HG03457 (cell line): ENCODE data around the gene EGLN1.
"Not testable (repeated sequence)": the region's sequence is repeated elsewhere in the genome, so short reads cannot be mapped to it uniquely, and the experiment has no call there.

ENCODE experiments used
- ATAC-seq: cut with Tn5 transposase; IDR thresholded peaks from one replicate; pipeline ENCODE4 v1.9.1; 2021; ENCODE audit warnings: moderate number of reproducible peaks; ENCODE audit not compliant: unreplicated experiment

EGLN1 gene

GRCh38 chr1:231369282-231369681, 52.8 kb downstream of the EGLN1 start:
- no peak for ATAC-seq

GRCh38 chr1:231364192-231364591, 57.9 kb downstream of the EGLN1 start:
- no peak for ATAC-seq

GRCh38 chr1:231363624-231364023, 58.5 kb downstream of the EGLN1 start:
- ATAC-seq = no peak

DNA sequence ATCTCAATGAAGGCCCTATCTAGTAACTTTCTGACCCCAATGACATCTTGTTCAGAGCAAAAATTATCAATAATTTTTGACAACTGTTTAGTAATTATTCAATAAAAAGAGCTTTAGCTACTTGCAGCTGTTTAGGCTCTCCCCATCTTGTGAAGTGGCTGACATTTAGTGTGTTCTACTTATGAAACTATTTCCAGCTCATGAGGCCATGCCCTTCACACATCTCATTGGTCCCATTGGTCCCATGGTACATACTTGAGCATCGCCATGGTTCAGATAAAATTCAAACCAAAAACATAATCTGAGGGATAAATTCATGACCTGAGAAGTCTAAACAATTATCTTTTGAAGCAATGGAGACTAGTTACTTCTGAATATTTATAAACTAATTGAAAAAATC, 59.8 kb downstream of the EGLN1 start:
- ATAC-seq = no peak

- ATAC-seq = no peak
Observed at GRCh38 chr1:231359113-231359512, 63.0 kb downstream of the EGLN1 start.

GRCh38 chr1:231357831-231358354, 64.2 kb downstream of the EGLN1 start:
- peak; percentile 70 for ATAC-seq

DNA sequence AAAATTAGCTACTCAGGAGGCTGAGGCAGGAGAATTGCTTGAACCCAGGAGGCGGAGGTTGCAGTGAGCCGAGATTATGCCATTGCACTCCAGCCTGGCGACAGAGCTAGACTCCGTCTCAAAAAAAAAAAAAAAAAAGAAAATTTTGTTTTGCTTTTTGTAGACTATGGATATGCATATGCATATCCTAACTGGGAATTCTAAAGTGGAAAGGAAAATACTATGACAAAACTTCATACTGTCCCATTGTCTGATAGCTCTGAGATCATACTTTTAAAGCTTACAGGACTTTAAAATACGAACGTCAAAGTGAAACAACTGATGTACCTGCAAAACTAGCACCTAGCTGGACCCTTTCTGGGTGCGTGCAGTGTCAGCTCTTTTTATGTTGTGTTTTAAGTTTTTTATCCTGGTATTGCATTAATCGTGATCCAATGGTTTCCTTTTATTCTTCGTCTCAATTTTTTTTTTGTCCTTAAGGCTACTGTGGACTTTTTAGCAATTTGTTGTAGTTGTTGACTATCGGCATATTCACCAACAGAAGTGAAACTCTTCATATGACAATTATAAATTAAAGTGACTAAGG, 64.8 kb downstream of the EGLN1 start:
- ATAC-seq = no peak

GRCh38 chr1:231355171-231355570, 66.9 kb downstream of the EGLN1 start:
- no peak for ATAC-seq

DNA sequence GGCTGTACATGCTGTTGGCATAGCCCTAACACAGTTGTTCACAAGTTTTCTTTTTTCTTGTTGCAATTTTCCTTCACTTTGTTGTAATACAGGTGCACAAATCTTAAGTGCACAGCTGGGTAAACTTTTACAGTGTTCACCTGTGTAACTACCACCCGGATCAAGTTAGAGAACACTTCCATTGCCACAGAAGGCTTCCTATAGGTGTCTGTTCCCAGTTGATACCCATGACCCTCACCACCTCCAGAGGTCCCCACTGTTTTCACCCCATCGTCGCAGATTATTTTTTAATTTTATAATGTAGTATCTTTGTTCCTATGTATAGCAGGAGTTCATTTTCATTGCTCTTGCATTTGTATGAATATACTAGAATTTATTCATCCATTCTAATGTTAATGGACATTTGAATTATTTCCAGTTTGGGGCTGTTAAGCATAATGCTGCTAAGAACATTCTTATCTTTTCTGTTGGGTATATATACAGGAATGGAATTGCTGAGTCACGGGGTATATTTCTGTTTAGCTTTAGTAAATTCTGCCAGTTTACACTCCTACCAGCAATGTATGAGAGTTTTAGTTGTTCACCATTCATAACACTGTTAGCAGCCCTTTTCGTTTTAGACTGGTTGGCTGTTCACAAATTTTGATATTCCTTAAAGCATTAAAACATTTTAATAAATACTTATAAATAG, 67.6 kb downstream of the EGLN1 start:
- ATAC-seq = no peak

DNA sequence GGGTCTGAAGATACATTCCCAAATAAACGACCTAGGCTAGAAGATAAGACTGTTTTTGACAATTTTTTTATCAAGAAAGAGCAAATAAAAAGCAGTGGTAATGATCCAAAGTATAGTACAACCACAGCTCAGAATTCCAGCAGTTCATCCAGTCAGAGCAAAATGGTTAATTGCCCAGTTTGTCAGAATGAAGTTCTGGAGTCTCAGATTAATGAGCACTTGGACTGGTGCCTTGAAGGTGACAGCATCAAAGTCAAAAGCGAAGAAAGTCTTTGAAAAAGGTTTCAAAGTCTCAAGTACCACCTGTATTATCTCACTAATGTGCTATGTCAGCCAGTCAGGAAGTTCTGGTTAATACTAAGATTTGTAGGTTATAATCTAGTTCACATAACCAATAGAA, 69.0 kb downstream of the EGLN1 start:
- no peak for ATAC-seq

GRCh38 chr1:231351816-231352215, 70.3 kb downstream of the EGLN1 start:
- ATAC-seq = no peak

GRCh38 chr1:231348856-231349255, 73.2 kb downstream of the EGLN1 start:
- ATAC-seq = not testable (repeated sequence)

- ATAC-seq = no peak
Observed at GRCh38 chr1:231348442-231348841, 73.6 kb downstream of the EGLN1 start.

GRCh38 chr1:231347961-231348360, 74.1 kb downstream of the EGLN1 start:
- no peak for ATAC-seq

GRCh38 chr1:231340328-231341013, 81.6 kb downstream of the EGLN1 start:
- no peak for ATAC-seq

DNA sequence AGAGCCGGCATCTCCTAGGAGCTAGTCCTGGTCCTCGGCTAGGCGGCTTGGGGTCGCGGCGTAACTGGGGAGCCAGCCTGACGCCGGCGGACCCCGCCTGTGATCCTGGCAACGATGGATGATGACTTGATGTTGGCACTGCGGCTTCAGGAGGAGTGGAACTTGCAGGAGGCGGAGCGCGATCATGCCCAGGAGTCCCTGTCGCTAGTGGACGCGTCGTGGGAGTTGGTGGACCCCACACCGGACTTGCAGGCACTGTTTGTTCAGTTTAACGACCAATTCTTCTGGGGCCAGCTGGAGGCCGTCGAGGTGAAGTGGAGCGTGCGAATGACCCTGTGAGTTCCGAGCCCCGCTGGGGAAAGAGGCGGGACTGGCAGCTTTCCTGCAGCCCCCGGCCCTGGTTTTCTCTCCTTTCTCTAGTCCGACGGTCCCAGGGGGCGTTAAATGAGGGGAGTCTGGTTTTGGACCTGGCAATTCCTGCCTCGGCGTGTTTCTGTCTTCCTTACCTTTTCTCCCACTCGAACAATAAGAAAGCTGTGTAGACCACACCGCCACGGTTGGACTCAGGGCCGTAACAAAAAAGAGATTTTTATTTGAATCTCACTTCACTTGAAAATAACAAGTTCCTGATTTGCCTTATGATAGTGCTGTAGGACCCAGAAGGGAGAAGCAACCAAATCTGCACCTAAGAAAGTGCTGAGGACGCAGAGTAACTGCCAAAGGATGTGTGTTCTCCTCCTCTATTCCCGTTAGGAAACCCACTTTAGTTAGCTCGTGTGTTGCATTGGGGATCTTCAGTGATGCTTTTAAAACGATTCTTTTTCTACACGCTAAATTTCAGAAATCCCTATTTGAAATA, 83.6 kb downstream of the EGLN1 start, which contains the start of gene SPRTN:
TSS of gene SPRTN (plus strand) at position 24 of the 859 bp plus-strand sequence. CDS start at position 115, 91 bp downstream.
- ATAC-seq = peak; percentile 6

GRCh38 chr1:231337472-231338269, 84.4 kb downstream of the EGLN1 start, which contains the start of gene EXOC8:
EXOC8 (minus strand) TSS chr1:231337852; CDS start chr1:231337745, 107 bp downstream.
- peak; percentile 58 for ATAC-seq

- ATAC-seq = no peak
Observed at GRCh38 chr1:231337043-231337471, 85.0 kb downstream of the EGLN1 start.

- no peak for ATAC-seq
Observed at GRCh38 chr1:231335663-231336602, 86.2 kb downstream of the EGLN1 start.
